ENCODE measurements around the gene NMUR1.

DNA sequence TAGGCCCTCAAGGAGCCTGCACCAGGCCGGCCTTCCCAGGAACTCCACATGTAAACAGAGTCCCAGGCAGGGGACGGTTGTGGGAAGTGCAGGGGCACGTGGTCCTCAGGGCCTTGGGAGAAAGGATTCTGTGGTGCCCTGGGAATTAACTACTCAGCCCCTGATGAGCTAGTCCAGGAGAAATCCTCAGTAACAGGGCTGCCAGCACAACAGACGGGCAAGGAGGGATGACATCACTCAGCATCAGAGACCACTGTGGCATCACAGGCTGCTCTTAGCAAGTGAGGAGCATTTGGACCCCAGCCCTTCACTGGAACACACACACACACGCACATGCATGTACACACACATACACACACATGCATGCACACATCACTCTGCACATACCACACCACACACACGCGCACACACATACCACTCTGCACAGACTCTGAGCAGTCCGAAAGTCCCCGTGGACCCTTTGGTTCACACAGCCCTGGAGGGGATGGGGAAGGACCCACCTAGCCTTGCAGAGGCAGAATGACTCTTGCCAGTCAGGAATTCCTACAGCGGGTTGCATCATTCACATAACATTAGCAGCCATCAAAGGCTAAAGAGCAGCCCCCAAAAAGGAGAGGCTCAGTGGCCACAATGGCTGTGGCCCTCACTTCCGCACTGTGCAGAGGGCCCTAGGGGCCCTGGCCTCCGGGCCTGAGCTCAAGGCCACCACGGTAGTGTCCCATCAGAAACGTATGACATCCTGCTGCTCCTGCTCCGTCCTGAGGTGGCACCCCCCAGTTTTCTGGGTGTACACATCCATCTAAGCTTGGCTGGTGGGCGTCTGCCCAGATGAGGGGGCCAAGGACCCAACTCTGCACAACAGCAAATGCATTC, 1.9 kb upstream of the NMUR1 start:
- TF ChIP-seq, protein P1, sequence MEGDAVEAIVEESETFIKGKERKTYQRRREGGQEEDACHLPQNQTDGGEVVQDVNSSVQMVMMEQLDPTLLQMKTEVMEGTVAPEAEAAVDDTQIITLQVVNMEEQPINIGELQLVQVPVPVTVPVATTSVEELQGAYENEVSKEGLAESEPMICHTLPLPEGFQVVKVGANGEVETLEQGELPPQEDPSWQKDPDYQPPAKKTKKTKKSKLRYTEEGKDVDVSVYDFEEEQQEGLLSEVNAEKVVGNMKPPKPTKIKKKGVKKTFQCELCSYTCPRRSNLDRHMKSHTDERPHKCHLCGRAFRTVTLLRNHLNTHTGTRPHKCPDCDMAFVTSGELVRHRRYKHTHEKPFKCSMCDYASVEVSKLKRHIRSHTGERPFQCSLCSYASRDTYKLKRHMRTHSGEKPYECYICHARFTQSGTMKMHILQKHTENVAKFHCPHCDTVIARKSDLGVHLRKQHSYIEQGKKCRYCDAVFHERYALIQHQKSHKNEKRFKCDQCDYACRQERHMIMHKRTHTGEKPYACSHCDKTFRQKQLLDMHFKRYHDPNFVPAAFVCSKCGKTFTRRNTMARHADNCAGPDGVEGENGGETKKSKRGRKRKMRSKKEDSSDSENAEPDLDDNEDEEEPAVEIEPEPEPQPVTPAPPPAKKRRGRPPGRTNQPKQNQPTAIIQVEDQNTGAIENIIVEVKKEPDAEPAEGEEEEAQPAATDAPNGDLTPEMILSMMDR (IDR thresholded peaks at IDR 0.05), result no peak
- TF ChIP-seq POLR2A (IDR thresholded peaks at IDR 0.05), result no peak
